ENCODE measurements around the gene HSD11B2. TPM values are rescaled to one million over a fixed set of nuclear protein-coding genes. Genes with fewer than 3 reads are reported as not detected.

Gene HSD11B2
- total RNA-seq, 1 donor from 2014 or later, result 2.2 TPM

GRCh38 chr16:67397036-67397801, 33.7 kb upstream of the HSD11B2 start:
- ATAC-seq (no peak), DNase-seq (no peak)
- Histone ChIP-seq H3K4me3 (no peak overlapping the region), H3K4me1 (peaks cover 37% of the 10 kb centered on the region), H3K27me3 (no peaks in the 10 kb centered on the region), H3K9me3 (no peaks in the 10 kb centered on the region), H3K36me3 (no peaks in the 10 kb centered on the region), H3K27ac (peak overlapping the region; percentile 63)
- intact Hi-C loops (cut with DNase I), result loop anchor here (10.0 kb wide), 1 partner anchor 122 kb away; the partner anchor contains the start of gene PLEKHG4
- no peak for TF ChIP-seq CTCF (IDR thresholded peaks at IDR 0.05)

- Histone ChIP-seq H3K4me1 (peaks cover 34% of the 10 kb centered on the region), H3K36me3 (no peaks in the 10 kb centered on the region), H3K9me3 (no peaks in the 10 kb centered on the region), H3K27ac (peak overlapping the region; percentile 63), H3K27me3 (no peaks in the 10 kb centered on the region), H3K4me3 (no peak overlapping the region)
- intact Hi-C loops (cut with DNase I), result loop anchor here (10.0 kb wide), 1 partner anchor 123 kb away; the partner anchor contains the start of gene PLEKHG4
- ATAC-seq (no peak), DNase-seq (no peak)
- TF ChIP-seq CTCF (IDR thresholded peaks at IDR 0.05), result no peak
Measured at GRCh38 chr16:67397812-67398545, 32.9 kb upstream of the HSD11B2 start.

- H3K27ac ChIP-seq, result no peak overlapping the region
- no peaks in the 10 kb centered on the region for H3K9me3 ChIP-seq
- peaks cover 28% of the 10 kb centered on the region for H3K4me1 ChIP-seq
- intact Hi-C loops (cut with DNase I), result loop anchor here (10.0 kb wide), 1 partner anchor 124 kb away; the partner anchor contains the start of gene PLEKHG4
- no peak for DNase-seq
- TF ChIP-seq CTCF (IDR thresholded peaks at IDR 0.05), result no peak
- no peak for ATAC-seq
- H3K27me3 ChIP-seq, result no peaks in the 10 kb centered on the region
- no peak overlapping the region for H3K4me3 ChIP-seq
- no peaks in the 10 kb centered on the region for H3K36me3 ChIP-seq
Measured at GRCh38 chr16:67398546-67399217, 32.2 kb upstream of the HSD11B2 start.

- no peak overlapping the region for H3K4me3 ChIP-seq
- intact Hi-C loops (cut with DNase I), result loop anchor here (10.0 kb wide), 1 partner anchor 124 kb away; the partner anchor contains the start of gene PLEKHG4
Measured at GRCh38 chr16:67399218-67399733, 31.6 kb upstream of the HSD11B2 start.

More at GRCh38 chr16:67399218-67399733, 31.6 kb upstream of the HSD11B2 start:
- Histone ChIP-seq H3K4me1 (peaks cover 26% of the 10 kb centered on the region), H3K36me3 (no peaks in the 10 kb centered on the region), H3K27me3 (no peaks in the 10 kb centered on the region), H3K9me3 (no peaks in the 10 kb centered on the region), H3K27ac (no peak overlapping the region)
- peak; percentile 78 for ATAC-seq
- TF ChIP-seq CTCF (IDR thresholded peaks at IDR 0.05), result peak; percentile 82
- DNase-seq, result peak; percentile 83

Measured in upper lobe of right lung (tissue), 1 donor.